Measurements from ENCODE around the gene NEURL2. TPM values are rescaled to one million over a fixed set of nuclear protein-coding genes. Genes with fewer than 3 reads are reported as not detected.

Gene NEURL2
- total and polyA plus RNA-seq, 10 of the 15 experiments (the other 5 are each of a cell fraction or from before 2014, with no cell fraction given) = 0.53 to 7.0 (median 2.7) TPM

- ATAC-seq (no peak), DNase-seq (ENCODE audit: low read depth, low spot score) (no peak), FAIRE-seq (no peak)
- ChIA-PET CTCF (interaction anchor here (0.8 to 1.9 kb wide), 2 partner anchors 9 to 127 kb away, joined by 3 to 6 read pairs; no protein-coding TSS in a partner anchor), RAD21 (ENCODE audit: unreplicated experiment) (interaction anchor here (1.1 kb wide), 1 partner anchor 127 kb away, joined by 3 read pairs; no protein-coding TSS in a partner anchor), POLR2A (interaction anchor here (0.6 kb wide), 1 partner anchor 9 kb away, joined by 4 read pairs; no protein-coding TSS in a partner anchor), SMC1A (ENCODE audit: uncharacterized antibody, unreplicated experiment) (no interaction called here)
- Histone ChIP-seq H3K9ac (ENCODE audit: control insufficient read depth, insufficient read depth, low read length) (no peak overlapping the region), H3K4me3 (no peak overlapping the region), H3K27ac (ENCODE audit: control insufficient read depth, insufficient read depth) (no peak overlapping the region), H3K9me3 (replicated peaks; ENCODE audit: control insufficient read depth, insufficient read depth, low read length) (no peaks in the 10 kb centered on the region), H3K4me2 (ENCODE audit: control insufficient read depth, insufficient read depth) (no peak overlapping the region), H3K27me3 (replicated peaks in 1 of 2; ENCODE audit: control insufficient read depth in 2 of 2, insufficient read depth in 2 of 2, low read length in 1 of 2) (no peaks in the 10 kb centered on the region), H3K79me2 (ENCODE audit: control insufficient read depth, insufficient read depth, low read length) (no peaks in the 10 kb centered on the region), H2AFZ (ENCODE audit: control insufficient read depth, low read depth, low read length) (no peak overlapping the region), H3K36me3 (ENCODE audit: control insufficient read depth in 2 of 2, insufficient read depth in 2 of 2, low read length in 1 of 2) (no peaks in the 10 kb centered on the region), H4K20me1 (ENCODE audit: control insufficient read depth, insufficient read depth) (no peaks in the 10 kb centered on the region), H3K4me1 (ENCODE audit: control insufficient read depth, insufficient read depth, low read length) (no peaks in the 10 kb centered on the region)
- WGBS (ENCODE audit: insufficient coverage, insufficient replicate concordance, low lambda C conversion rate, missing lambda C conversion rate) = 22% methylated on average over 9 of the region's 9 CpGs
- in situ Hi-C loops (cut with MboI) = no loop called here
- BruUV-seq (replicated peaks) = no TSS peak
- TF ChIP-seq GABPA (IDR thresholded peaks at IDR 0.05; ENCODE audit: low read depth) (no peak), ZBTB33 (IDR thresholded peaks at IDR 0.05) (no peak), SRF (IDR thresholded peaks at IDR 0.05; ENCODE audit: low read depth in 2 of 2, low read length in 2 of 2) (no peak), ZNF384 (IDR thresholded peaks at IDR 0.05; ENCODE audit: borderline replicate concordance, low read depth, low read length) (no peak), ZBED1 (IDR thresholded peaks at IDR 0.05; ENCODE audit: borderline replicate concordance) (no peak), BHLHE40 (IDR thresholded peaks at IDR 0.05; ENCODE audit: borderline replicate concordance in 1 of 2, low read depth in 2 of 2, low read length in 1 of 2) (no peak), ZNF622 (IDR thresholded peaks at IDR 0.05) (no peak), POU2F2 (IDR thresholded peaks at IDR 0.05; ENCODE audit: borderline replicate concordance, low read depth, low read length) (no peak), LARP7 (IDR thresholded peaks at IDR 0.05) (no peak), JUNB (IDR thresholded peaks at IDR 0.05) (no peak), EED (IDR thresholded peaks at IDR 0.05; ENCODE audit: low read depth) (no peak), ZNF592 (IDR thresholded peaks at IDR 0.05) (no peak), NR2C2 (IDR thresholded peaks at IDR 0.05; ENCODE audit: borderline replicate concordance, control insufficient read depth, insufficient read length, low read depth) (no peak), HDGF (IDR thresholded peaks at IDR 0.05) (no peak)
- TF ChIP-seq, protein P1, sequence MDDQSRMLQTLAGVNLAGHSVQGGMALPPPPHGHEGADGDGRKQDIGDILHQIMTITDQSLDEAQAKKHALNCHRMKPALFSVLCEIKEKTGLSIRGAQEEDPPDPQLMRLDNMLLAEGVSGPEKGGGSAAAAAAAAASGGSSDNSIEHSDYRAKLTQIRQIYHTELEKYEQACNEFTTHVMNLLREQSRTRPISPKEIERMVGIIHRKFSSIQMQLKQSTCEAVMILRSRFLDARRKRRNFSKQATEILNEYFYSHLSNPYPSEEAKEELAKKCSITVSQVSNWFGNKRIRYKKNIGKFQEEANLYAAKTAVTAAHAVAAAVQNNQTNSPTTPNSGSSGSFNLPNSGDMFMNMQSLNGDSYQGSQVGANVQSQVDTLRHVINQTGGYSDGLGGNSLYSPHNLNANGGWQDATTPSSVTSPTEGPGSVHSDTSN (IDR thresholded peaks at IDR 0.05; ENCODE audit: insufficient replicate concordance, low read depth, low read length) = no peak
- intact Hi-C loops (cut with micrococcal nuclease; ENCODE audit: unreplicated experiment) = no loop called here
Measured at GRCh38 chr20:45925821-45926506, 35.0 kb upstream of the NEURL2 start.
